ENCODE data around the gene PYGB. TPM values are rescaled to one million over a fixed set of nuclear protein-coding genes. Genes with fewer than 3 reads are reported as not detected.
A peak's percentile ranks its signal among the peaks of the same experiment; 100 is the strongest.

Gene PYGB
- total RNA-seq, 1 experiment from 2014 or later, result 435 TPM

- H3K4me3 Mint-ChIP-seq (ENCODE audit: unreplicated experiment), result peak overlapping the region; percentile 49
- peak overlapping the region; percentile 93 for H3K27ac Mint-ChIP-seq (ENCODE audit: low read depth, unreplicated experiment)
- DNase-seq (ENCODE audit: unreplicated experiment), result no peak
- ChIA-PET CTCF (interaction anchor here (0.7 to 3.7 kb wide), 14 partner anchors 8 to 242 kb away, joined by 3 to 37 read pairs (median 4); partner anchors contain the start of gene PYGB), POLR2A (interaction anchor here (0.5 to 7.0 kb wide), 11 partner anchors 11 to 237 kb away, joined by 3 to 378 read pairs (median 4); partner anchors contain the start of genes ENTPD6, GINS1 and PYGB)
- no peaks in the 10 kb centered on the region for H3K27me3 Mint-ChIP-seq (ENCODE audit: insufficient read depth, unreplicated experiment)
- no peak for TF ChIP-seq CTCF (IDR thresholded peaks at IDR 0.05; ENCODE audit: unreplicated experiment)
- BruUV-seq (replicated peaks), result no TSS peak
- H3K36me3 Mint-ChIP-seq (ENCODE audit: insufficient read depth, unreplicated experiment), result peaks cover 4% of the 10 kb centered on the region
- intact Hi-C loops (cut with micrococcal nuclease), result no loop called here
- peaks cover 56% of the 10 kb centered on the region for H3K4me1 Mint-ChIP-seq (ENCODE audit: insufficient read depth, unreplicated experiment)
- H3K9me3 Mint-ChIP-seq (ENCODE audit: unreplicated experiment), result no peaks in the 10 kb centered on the region
Observed at GRCh38 chr20:25236450-25237304, 11.2 kb upstream of the PYGB start.

DNA sequence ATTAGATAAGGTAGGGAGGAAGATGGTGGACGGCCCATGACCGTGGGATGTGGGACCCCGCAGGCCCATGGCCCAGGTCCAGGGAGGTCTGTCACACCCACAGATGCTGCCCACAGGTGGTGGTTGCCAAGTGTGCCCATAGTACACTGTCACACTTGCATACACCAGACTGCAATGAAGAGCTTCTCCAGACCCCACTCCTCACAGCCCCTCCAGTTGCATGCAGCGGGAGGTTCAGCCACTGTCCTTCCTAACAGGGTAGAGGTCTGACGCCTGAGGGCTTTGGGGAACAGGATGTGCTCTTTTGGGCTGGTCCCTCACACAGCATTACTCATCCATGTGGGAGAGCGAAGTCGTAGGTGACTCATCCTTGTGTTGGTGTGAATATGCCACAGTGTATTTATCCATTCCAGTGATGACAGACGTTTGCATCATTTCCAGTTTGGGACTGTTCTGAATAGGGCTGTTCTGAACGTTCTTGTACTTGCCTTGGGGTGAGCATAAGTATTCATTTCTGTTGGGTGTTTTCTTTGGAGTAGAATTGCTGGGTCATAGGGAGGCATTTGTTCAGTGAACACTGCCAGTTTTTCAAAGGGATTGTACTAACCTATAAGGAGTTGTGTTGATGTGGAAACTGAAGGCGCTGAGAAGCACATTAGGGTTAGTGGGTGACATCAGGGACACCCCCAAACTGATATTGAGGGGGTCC, 10.1 kb upstream of the PYGB start:
- ChIA-PET CTCF (interaction anchor here (0.8 to 3.7 kb wide), 5 partner anchors 9 to 242 kb away, joined by 3 to 37 read pairs (median 4); partner anchors contain the start of gene PYGB), POLR2A (interaction anchor here (0.5 to 7.0 kb wide), 8 partner anchors 12 to 238 kb away, joined by 3 to 378 read pairs (median 3); partner anchors contain the start of genes GINS1 and PYGB)
- Mint-ChIP-seq H3K27me3 (ENCODE audit: insufficient read depth, unreplicated experiment) (no peaks in the 10 kb centered on the region), H3K27ac (ENCODE audit: low read depth, unreplicated experiment) (peak overlapping the region; percentile 93), H3K36me3 (ENCODE audit: insufficient read depth, unreplicated experiment) (no peaks in the 10 kb centered on the region), H3K9me3 (ENCODE audit: unreplicated experiment) (no peaks in the 10 kb centered on the region), H3K4me1 (ENCODE audit: insufficient read depth, unreplicated experiment) (peaks cover 62% of the 10 kb centered on the region), H3K4me3 (ENCODE audit: unreplicated experiment) (peak overlapping the region; percentile 49)
- BruUV-seq (replicated peaks), result no TSS peak
- intact Hi-C loops (cut with micrococcal nuclease), result loop anchor here (1.0 kb wide), 1 partner anchor 10 kb away; no protein-coding TSS in a partner anchor
- DNase-seq (ENCODE audit: unreplicated experiment), result peak; percentile 100
- no peak for TF ChIP-seq CTCF (IDR thresholded peaks at IDR 0.05; ENCODE audit: unreplicated experiment)

- H3K27ac Mint-ChIP-seq (ENCODE audit: low read depth, unreplicated experiment), result peak overlapping the region; percentile 93
- no peaks in the 10 kb centered on the region for H3K9me3 Mint-ChIP-seq (ENCODE audit: unreplicated experiment)
- intact Hi-C loops (cut with micrococcal nuclease), result loop anchor here (1.0 kb wide), 1 partner anchor 9 kb away; no protein-coding TSS in a partner anchor
- TF ChIP-seq CTCF (IDR thresholded peaks at IDR 0.05; ENCODE audit: unreplicated experiment), result no peak
- H3K36me3 Mint-ChIP-seq (ENCODE audit: insufficient read depth, unreplicated experiment), result no peaks in the 10 kb centered on the region
- no peaks in the 10 kb centered on the region for H3K27me3 Mint-ChIP-seq (ENCODE audit: insufficient read depth, unreplicated experiment)
- ChIA-PET POLR2A (interaction anchor here (0.6 to 7.0 kb wide), 5 partner anchors 13 to 215 kb away, joined by 3 to 378 read pairs (median 3); partner anchors contain the start of genes GINS1 and PYGB), CTCF (interaction anchor here (0.6 to 1.8 kb wide), 3 partner anchors 10 to 242 kb away, joined by 3 to 5 read pairs (median 4); no protein-coding TSS in a partner anchor)
- BruUV-seq (replicated peaks), result TSS peak; percentile 94
- H3K4me3 Mint-ChIP-seq (ENCODE audit: unreplicated experiment), result peak overlapping the region; percentile 49
- H3K4me1 Mint-ChIP-seq (ENCODE audit: insufficient read depth, unreplicated experiment), result peaks cover 61% of the 10 kb centered on the region
- no peak for DNase-seq (ENCODE audit: unreplicated experiment)
Observed at GRCh38 chr20:25238319-25239037, 9.4 kb upstream of the PYGB start.

Data from MCF 10A (cell line).